ENCODE measurements around the gene ZBED3.

ZBED3 gene

GRCh38 chr5:77030097-77031071 is 56.7 kb downstream of the ZBED3 start, which contains the start of gene AGGF1:
AGGF1 (plus strand) TSS chr5:77030404; CDS start chr5:77030767, 363 bp downstream.
- peak; percentile 95 for DNase-seq (ENCODE audit: low read depth)
- H3K4me3 ChIP-seq (replicated peaks; ENCODE audit: low read depth, low read length): peak within 1 kb of the TSS; percentile 68
- no peak for TF ChIP-seq CTCF (IDR thresholded peaks at IDR 0.05; ENCODE audit: low read length, missing control alignments)

GRCh38 chr5:77029376-77029885 is 57.7 kb downstream of the ZBED3 start:
- TF ChIP-seq CTCF (IDR thresholded peaks at IDR 0.05; ENCODE audit: low read length, missing control alignments): no peak
- peak overlapping the region; percentile 68 for H3K4me3 ChIP-seq (replicated peaks; ENCODE audit: low read depth, low read length)
- no peak for DNase-seq (ENCODE audit: low read depth)

GRCh38 chr5:77028631-77029375 is 58.3 kb downstream of the ZBED3 start:
- TF ChIP-seq CTCF (IDR thresholded peaks at IDR 0.05; ENCODE audit: low read length, missing control alignments): no peak
- DNase-seq (ENCODE audit: low read depth): no peak
- no peak overlapping the region for H3K4me3 ChIP-seq (replicated peaks; ENCODE audit: low read depth, low read length)

DNA sequence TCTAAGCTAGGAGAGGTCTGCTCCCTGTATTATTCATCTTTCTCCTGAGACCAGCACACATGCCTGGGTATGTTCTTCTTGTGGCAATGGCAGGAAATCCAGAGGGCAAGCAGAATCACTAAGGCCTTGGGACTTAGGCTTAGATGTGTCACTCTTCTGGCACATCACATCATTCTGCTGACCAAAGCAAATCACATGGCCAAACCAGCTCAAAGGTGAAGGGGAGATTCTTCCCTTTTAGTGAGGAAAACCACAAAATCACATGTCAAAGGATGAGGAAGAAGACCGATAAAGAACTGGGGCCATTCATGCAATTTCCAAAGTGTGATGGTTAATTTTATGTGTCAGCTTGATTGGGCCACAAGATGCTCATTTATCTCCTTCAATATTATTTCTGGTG is 62.6 kb downstream of the ZBED3 start:
- H3K4me3 ChIP-seq (replicated peaks; ENCODE audit: low read depth, low read length): no peak overlapping the region
- DNase-seq (ENCODE audit: low read depth): no peak
- TF ChIP-seq CTCF (IDR thresholded peaks at IDR 0.05; ENCODE audit: low read length, missing control alignments): no peak

GRCh38 chr5:77022511-77023417 is 64.3 kb downstream of the ZBED3 start:
- no peak overlapping the region for H3K4me3 ChIP-seq (replicated peaks; ENCODE audit: low read depth, low read length)
- no peak for TF ChIP-seq CTCF (IDR thresholded peaks at IDR 0.05; ENCODE audit: low read length, missing control alignments)
- DNase-seq (ENCODE audit: low read depth): no peak

All from fibroblast of pulmonary artery (primary cell).